Spleen (tissue), 11 donors: ENCODE results near the gene SMG9. TPM values are rescaled to one million over a fixed set of nuclear protein-coding genes. Genes with fewer than 3 reads are reported as not detected.

ENCODE experiments used
- DNase-seq: peaks from one replicate; pipeline ENCODE4 v3.0.0-alpha.2; 2020
- H3K27ac ChIP-seq, 8 donors: fragments of 200-600 bp; sonication (generic) in 7 of 8; 1 replicate in 4 of 8; 2 replicates in 4 of 8; pipeline versions ENCODE4 v1.5.0 to v1.8.0; 2016 to 2021; ENCODE audit warnings: inconsistent platforms in 4 of 8, mild to moderate bottlenecking in 4 of 8, moderate library complexity in 1 of 8
- H3K27me3 ChIP-seq, 7 donors: fragments of 200-600 bp; sonication (generic) in 6 of 7; replicated peaks in 1 of 7; 1 replicate in 4 of 7; 2 replicates in 3 of 7; pipeline versions ENCODE4 v1.5.0 to v1.8.0; 2016 to 2021; ENCODE audit warnings: inconsistent platforms in 3 of 7, mild to moderate bottlenecking in 1 of 7
- H3K36me3 ChIP-seq, 6 donors: fragments of 200-600 bp; sonication (generic) in 5 of 6; 1 replicate in 4 of 6; 2 replicates in 2 of 6; pipeline versions ENCODE4 v1.5.0 to v1.8.0; 2016 to 2021; ENCODE audit warnings: inconsistent platforms in 2 of 6
- H3K4me1 ChIP-seq, 6 donors: fragments of 200-600 bp; sonication (generic) in 5 of 6; 1 replicate in 3 of 6; 2 replicates in 3 of 6; pipeline versions ENCODE4 v1.5.0 to v1.8.0; 2016 to 2021; ENCODE audit warnings: inconsistent platforms in 3 of 6
- H3K4me3 ChIP-seq, 8 donors: fragments of 200-600 bp; sonication (generic) in 7 of 8; 1 replicate in 4 of 8; 2 replicates in 4 of 8; pipeline versions ENCODE4 v1.5.0 to v1.8.0; 2016 to 2021; ENCODE audit warnings: inconsistent platforms in 4 of 8, mild to moderate bottlenecking in 4 of 8, moderate library complexity in 2 of 8
- H3K9me3 ChIP-seq, 8 donors: fragments of 200-600 bp; sonication (generic) in 7 of 8; 1 replicate in 4 of 8; 2 replicates in 4 of 8; pipeline versions ENCODE4 v1.5.0 to v1.8.0; 2016 to 2021; ENCODE audit warnings: inconsistent platforms in 4 of 8
- POLR2A ChIP-seq, 3 donors: fragments of 450-650 bp; IDR thresholded peaks; one replicate each; pipeline ENCODE4 v1.5.1; 2017; ENCODE audit warnings: antibody characterized with exemption in 3 of 3, mild to moderate bottlenecking in 1 of 3
- POLR2AphosphoS5 ChIP-seq, 3 donors: sonication (generic); formaldehyde crosslinking; IDR thresholded peaks; one replicate each; pipeline ENCODE4 v1.5.1; 2017; ENCODE audit warnings: antibody characterized with exemption in 3 of 3
- WGBS, 5 donors: extraction: QIAGEN DNeasy Blood & Tissue Kit in 3 of 5; methylation state at CpG; one replicate each; pipeline versions ENCODE4 v1.1.5 to v1.1.7; 2013 to 2018; 5-methylcytosine and 5-hydroxymethylcytosine counted together
- intact Hi-C: fragments of 100-400 bp; cut with DNase I; formaldehyde crosslinking; loops from one replicate; pipeline ENCODE4 v1.15.0; 2023; ENCODE audit warnings: low total_unique reads
- polyA plus RNA-seq, 3 donors: library from polyadenylated mRNA; stranded (reverse); fragments of 200-250 nt; gene quantifications; one replicate each; pipeline ENCODE4 v1.2.1, GENCODE V29; 2013
- total RNA-seq, 7 donors: library from RNA; depleted of rRNA in 3 of 7; stranded (reverse); fragments of >200 nt in 3 of 7; fragmentation: NEBNext Ultra II Directional in 4 of 7; extraction: Animal tissue kit (Norgen Biotek cat#: 25700) in 4 of 7; gene quantifications; one replicate each; pipeline versions ENCODE4 v1.1.0 to v1.2.1, GENCODE V29; 2016 to 2021
- TF ChIP-seq, protein P1 (sequence below), 11 experiments: fragments of 200-600 bp in 7 of 11; fragments of 450-650 bp in 4 of 11; sonication (generic) in 4 of 11; IDR thresholded peaks in 8 of 11; conservative IDR thresholded peaks in 3 of 11; 1 replicate in 7 of 11; 2 replicates in 4 of 11; pipeline versions ENCODE4 v1.4.0 to v1.8.0; 2016 to 2021; ENCODE audit warnings: antibody characterized with exemption in 11 of 11, inconsistent platforms in 4 of 11, mild to moderate bottlenecking in 1 of 11
- donor health status: healthy with polysubstance abuse.
- donor health status: DM: no; HTN: no; CAD: no; lungs with moderate emphysema.
- donor health status: DM: no; HTN: no; CAD: no.
- donor health status: Bipolar disorder and iron deficiency.
- donor health status: healthy.
- donor health status: DM: no; HTN: no; CAD: no.
- donor health status: DM: yes; HTN: yes; CAD: no.

Gene SMG9
- total and polyA plus RNA-seq, 10 donors, result 30.9 to 65.9 (median 45.2) TPM

GRCh38 chr19:43759515-43759914 lies 4.8 kb upstream of the SMG9 start:
- Histone ChIP-seq H3K9me3 (no peaks in the 10 kb centered on the region), H3K27me3 (no peaks in the 10 kb centered on the region), H3K36me3 (no peaks in the 10 kb centered on the region), H3K4me3 (no peak overlapping the region), H3K4me1 (peaks cover 7 to 59% (median 35%) of the 10 kb centered on the region in 6 donors), H3K27ac (peak overlapping the region in 3 of 8 donors; percentile 10 to 44 (median 29))
- WGBS, 5 donors, result 59 to 79% (median 76%) methylated on average over 5 of the region's 5 CpGs
- DNase-seq, result no peak
- TF ChIP-seq POLR2A (IDR thresholded peaks at IDR 0.05) (no peak), POLR2AphosphoS5 (IDR thresholded peaks at IDR 0.05) (no peak)
- TF ChIP-seq, protein P1, sequence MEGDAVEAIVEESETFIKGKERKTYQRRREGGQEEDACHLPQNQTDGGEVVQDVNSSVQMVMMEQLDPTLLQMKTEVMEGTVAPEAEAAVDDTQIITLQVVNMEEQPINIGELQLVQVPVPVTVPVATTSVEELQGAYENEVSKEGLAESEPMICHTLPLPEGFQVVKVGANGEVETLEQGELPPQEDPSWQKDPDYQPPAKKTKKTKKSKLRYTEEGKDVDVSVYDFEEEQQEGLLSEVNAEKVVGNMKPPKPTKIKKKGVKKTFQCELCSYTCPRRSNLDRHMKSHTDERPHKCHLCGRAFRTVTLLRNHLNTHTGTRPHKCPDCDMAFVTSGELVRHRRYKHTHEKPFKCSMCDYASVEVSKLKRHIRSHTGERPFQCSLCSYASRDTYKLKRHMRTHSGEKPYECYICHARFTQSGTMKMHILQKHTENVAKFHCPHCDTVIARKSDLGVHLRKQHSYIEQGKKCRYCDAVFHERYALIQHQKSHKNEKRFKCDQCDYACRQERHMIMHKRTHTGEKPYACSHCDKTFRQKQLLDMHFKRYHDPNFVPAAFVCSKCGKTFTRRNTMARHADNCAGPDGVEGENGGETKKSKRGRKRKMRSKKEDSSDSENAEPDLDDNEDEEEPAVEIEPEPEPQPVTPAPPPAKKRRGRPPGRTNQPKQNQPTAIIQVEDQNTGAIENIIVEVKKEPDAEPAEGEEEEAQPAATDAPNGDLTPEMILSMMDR (IDR thresholded peaks at IDR 0.05 in 8 of 11, conservative IDR thresholded peaks at IDR 0.05 in 3 of 11), result peak in 3 of 11 experiments; percentile 5 to 19 (median 14)
- intact Hi-C loops, result no loop called here

GRCh38 chr19:43755256-43755801 lies 567 bp upstream of the SMG9 start:
- Histone ChIP-seq H3K27ac (peak overlapping the region; percentile 97 to 99 (median 99)), H3K9me3 (no peaks in the 10 kb centered on the region), H3K4me3 (peak overlapping the region; percentile 60 to 87 (median 76)), H3K36me3 (peaks cover 0 to 23% (median 15%) of the 10 kb centered on the region in 6 donors), H3K27me3 (no peaks in the 10 kb centered on the region), H3K4me1 (peaks cover 16 to 75% (median 52%) of the 10 kb centered on the region in 6 donors)
- TF ChIP-seq, protein P1 (IDR thresholded peaks at IDR 0.05 in 8 of 11, conservative IDR thresholded peaks at IDR 0.05 in 3 of 11), result peak in 1 of 11 experiments; percentile 1
- TF ChIP-seq POLR2AphosphoS5 (IDR thresholded peaks at IDR 0.05) (peak in 2 of 3 donors; percentile 12 to 20), POLR2A (IDR thresholded peaks at IDR 0.05) (no peak)
- 0 to 1% (median 0%) methylated on average over 28 of the region's 28 CpGs for WGBS, 5 donors
- intact Hi-C loops, result no loop called here
- DNase-seq, result peak; percentile 93

DNA sequence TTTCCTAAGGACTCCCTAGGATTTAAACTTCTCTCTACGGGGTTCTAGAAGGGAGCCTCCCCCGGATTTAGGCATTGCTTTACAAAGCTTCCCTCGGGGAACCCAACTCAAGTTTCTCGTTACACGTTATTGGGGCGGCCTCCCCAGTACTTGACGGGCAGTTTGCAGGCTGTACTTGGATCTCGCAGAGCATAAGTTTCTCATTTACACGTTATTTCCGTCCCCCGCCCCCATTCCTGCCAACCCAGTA lies 584 bp downstream of the SMG9 start:
- 0 to 1% (median 0%) methylated on average over 10 to 11 of the region's 11 CpGs for WGBS, 5 donors
- peak overlapping the region; percentile 97 to 99 (median 99) for H3K27ac ChIP-seq
- no peaks in the 10 kb centered on the region for H3K27me3 ChIP-seq
- DNase-seq, result no peak
- peak overlapping the region; percentile 60 to 87 (median 76) for H3K4me3 ChIP-seq
- H3K9me3 ChIP-seq, result no peaks in the 10 kb centered on the region
- H3K4me1 ChIP-seq, result peaks cover 16 to 75% (median 49%) of the 10 kb centered on the region in 6 donors
- TF ChIP-seq POLR2AphosphoS5 (IDR thresholded peaks at IDR 0.05) (no peak), POLR2A (IDR thresholded peaks at IDR 0.05) (no peak)
- TF ChIP-seq, protein P1 (IDR thresholded peaks at IDR 0.05 in 8 of 11, conservative IDR thresholded peaks at IDR 0.05 in 3 of 11), result no peak
- peaks cover 0 to 34% (median 26%) of the 10 kb centered on the region in 6 donors for H3K36me3 ChIP-seq
- intact Hi-C loops, result no loop called here

GRCh38 chr19:43752287-43752875 lies 2.4 kb downstream of the SMG9 start:
- Histone ChIP-seq H3K36me3 (peaks cover 0 to 52% (median 42%) of the 10 kb centered on the region in 6 donors), H3K4me3 (no peak overlapping the region), H3K9me3 (no peaks in the 10 kb centered on the region), H3K27me3 (no peaks in the 10 kb centered on the region), H3K4me1 (peaks cover 16 to 78% (median 61%) of the 10 kb centered on the region in 6 donors), H3K27ac (peak overlapping the region in 5 of 8 donors; percentile 20 to 99 (median 97))
- 80 to 90% (median 86%) methylated on average over 6 of the region's 6 CpGs for WGBS, 5 donors
- intact Hi-C loops, result no loop called here
- DNase-seq, result no peak
- TF ChIP-seq, protein P1 (IDR thresholded peaks at IDR 0.05 in 8 of 11, conservative IDR thresholded peaks at IDR 0.05 in 3 of 11), result no peak
- TF ChIP-seq POLR2A (IDR thresholded peaks at IDR 0.05) (no peak), POLR2AphosphoS5 (IDR thresholded peaks at IDR 0.05) (no peak)
